ENCODE measurements around the gene CMTM2.
"Not testable (repeated sequence)": the region's sequence is repeated elsewhere in the genome, so short reads cannot be mapped to it uniquely, and the experiment has no call there.

CMTM2 gene

DNA sequence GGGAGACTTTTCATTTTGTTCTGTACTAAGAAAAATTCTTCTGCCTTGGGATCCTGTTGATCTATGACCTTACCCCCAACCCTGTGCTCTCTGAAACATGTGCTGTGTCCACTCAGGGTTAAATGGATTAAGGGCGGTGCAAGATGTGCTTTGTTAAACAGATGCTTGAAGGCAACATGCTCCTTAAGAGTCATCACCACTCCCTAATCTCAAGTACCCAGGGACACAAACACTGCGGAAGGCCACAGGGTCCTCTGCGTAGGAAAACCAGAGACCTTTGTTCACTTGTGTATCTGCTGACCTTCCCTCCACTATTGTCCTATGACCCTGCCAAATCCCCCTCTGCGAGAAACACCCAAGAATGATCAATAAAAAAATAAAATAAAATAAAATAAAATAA lies 52.3 kb downstream of the CMTM2 start:
- not testable (repeated sequence) for H3K79me2 ChIP-seq (ENCODE audit: insufficient read depth, low read length); H3K4me2 ChIP-seq (ENCODE audit: low read depth, low read length, poor library complexity, severe bottlenecking); H3K27me3 ChIP-seq (ENCODE audit: insufficient read depth, low read length, poor library complexity, severe bottlenecking); H3K4me3 ChIP-seq (ENCODE audit: low read length, poor library complexity, severe bottlenecking); H3K9me2 ChIP-seq (replicated peaks; ENCODE audit: low read depth, low read length); H2AFZ ChIP-seq (ENCODE audit: low read length); H3K9ac ChIP-seq (ENCODE audit: low read depth, low read length, poor library complexity, severe bottlenecking); H3K36me3 ChIP-seq (ENCODE audit: insufficient read depth, low read length); H3F3A ChIP-seq (ENCODE audit: low read depth); H3K4me1 ChIP-seq (ENCODE audit: insufficient read depth, low read length, poor library complexity, severe bottlenecking); H3K9me3 ChIP-seq (ENCODE audit: insufficient read depth, low read depth, low read length); H4K20me1 ChIP-seq (ENCODE audit: insufficient read depth, low read length, poor library complexity, severe bottlenecking)

DNA sequence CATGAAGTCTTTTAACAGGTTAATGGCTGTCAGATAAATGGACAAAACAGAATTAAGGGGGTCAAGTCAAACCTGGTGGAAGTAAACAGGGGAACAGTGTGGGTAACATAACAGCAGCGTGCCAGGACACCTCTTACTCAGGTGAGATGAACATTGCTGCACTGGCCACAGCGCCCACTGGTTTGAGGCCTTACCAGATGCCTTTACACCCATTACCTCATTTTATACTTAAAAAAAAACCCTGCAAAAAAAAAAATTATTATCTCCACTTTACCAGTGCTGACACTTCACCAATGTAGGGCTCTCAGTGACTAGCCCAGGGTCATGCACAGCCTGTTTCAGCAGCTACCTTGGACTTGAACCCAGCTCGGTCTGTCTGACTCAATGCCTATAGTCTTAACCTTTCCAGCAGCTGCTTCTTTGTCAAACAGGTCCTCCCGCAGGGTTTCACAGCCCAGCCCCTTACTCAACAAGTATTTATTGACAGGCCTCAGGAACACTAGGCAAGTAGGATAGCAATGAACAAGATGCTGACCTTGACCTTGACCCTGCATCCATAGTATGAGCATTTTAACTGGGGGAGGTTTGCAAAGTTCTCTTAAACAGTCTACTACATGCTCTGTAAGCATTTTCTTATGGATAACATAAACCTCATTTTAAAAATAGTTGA lies 55.4 kb downstream of the CMTM2 start:
- no peak overlapping the region for H3K9ac ChIP-seq (ENCODE audit: low read depth, low read length, poor library complexity, severe bottlenecking)

DNA sequence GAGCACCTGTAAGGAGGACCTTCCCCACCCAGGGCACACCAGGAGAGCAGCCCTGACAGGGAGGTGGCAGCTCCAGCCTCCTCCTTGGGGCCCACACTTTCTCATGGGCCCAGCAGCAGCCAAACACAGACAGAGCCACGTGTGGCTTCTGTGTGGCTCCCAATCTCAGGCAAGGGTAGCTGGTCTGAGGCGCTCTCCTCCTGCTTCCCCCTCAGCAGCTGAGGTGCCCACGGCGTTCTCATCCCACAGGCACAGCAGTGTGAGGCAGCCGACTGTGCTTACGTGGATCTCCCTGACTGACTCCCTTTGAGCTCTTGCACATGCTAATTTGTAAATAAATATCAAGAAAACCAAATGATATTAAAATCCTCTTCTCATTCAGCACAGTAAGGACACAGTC lies 56.1 kb downstream of the CMTM2 start:
- Histone ChIP-seq H3F3A (ENCODE audit: low read depth) (no peaks in the 10 kb centered on the region), H3K4me2 (ENCODE audit: low read depth, low read length, poor library complexity, severe bottlenecking) (no peak overlapping the region), H3K4me1 (ENCODE audit: insufficient read depth, low read length, poor library complexity, severe bottlenecking) (no peaks in the 10 kb centered on the region), H3K9ac (ENCODE audit: low read depth, low read length, poor library complexity, severe bottlenecking) (no peak overlapping the region), H3K27me3 (ENCODE audit: insufficient read depth, low read length, poor library complexity, severe bottlenecking) (no peaks in the 10 kb centered on the region), H3K36me3 (ENCODE audit: insufficient read depth, low read length) (no peaks in the 10 kb centered on the region), H4K20me1 (ENCODE audit: insufficient read depth, low read length, poor library complexity, severe bottlenecking) (no peaks in the 10 kb centered on the region), H2AFZ (ENCODE audit: low read length) (no peak overlapping the region), H3K79me2 (ENCODE audit: insufficient read depth, low read length) (no peaks in the 10 kb centered on the region), H3K9me3 (ENCODE audit: insufficient read depth, low read depth, low read length) (no peaks in the 10 kb centered on the region), H3K9me2 (replicated peaks; ENCODE audit: low read depth, low read length) (no peaks in the 10 kb centered on the region), H3K4me3 (ENCODE audit: low read length, poor library complexity, severe bottlenecking) (no peak overlapping the region)
- TF ChIP-seq, protein P1, sequence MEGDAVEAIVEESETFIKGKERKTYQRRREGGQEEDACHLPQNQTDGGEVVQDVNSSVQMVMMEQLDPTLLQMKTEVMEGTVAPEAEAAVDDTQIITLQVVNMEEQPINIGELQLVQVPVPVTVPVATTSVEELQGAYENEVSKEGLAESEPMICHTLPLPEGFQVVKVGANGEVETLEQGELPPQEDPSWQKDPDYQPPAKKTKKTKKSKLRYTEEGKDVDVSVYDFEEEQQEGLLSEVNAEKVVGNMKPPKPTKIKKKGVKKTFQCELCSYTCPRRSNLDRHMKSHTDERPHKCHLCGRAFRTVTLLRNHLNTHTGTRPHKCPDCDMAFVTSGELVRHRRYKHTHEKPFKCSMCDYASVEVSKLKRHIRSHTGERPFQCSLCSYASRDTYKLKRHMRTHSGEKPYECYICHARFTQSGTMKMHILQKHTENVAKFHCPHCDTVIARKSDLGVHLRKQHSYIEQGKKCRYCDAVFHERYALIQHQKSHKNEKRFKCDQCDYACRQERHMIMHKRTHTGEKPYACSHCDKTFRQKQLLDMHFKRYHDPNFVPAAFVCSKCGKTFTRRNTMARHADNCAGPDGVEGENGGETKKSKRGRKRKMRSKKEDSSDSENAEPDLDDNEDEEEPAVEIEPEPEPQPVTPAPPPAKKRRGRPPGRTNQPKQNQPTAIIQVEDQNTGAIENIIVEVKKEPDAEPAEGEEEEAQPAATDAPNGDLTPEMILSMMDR (conservative IDR thresholded peaks at IDR 0.05; ENCODE audit: low read length): no peak
- TF ChIP-seq EZH2phosphoT487 (IDR thresholded peaks at IDR 0.05; ENCODE audit: borderline replicate concordance): no peak

More for the DNA sequence above, 55.4 kb downstream of the CMTM2 start:
- H4K20me1 ChIP-seq (ENCODE audit: insufficient read depth, low read length, poor library complexity, severe bottlenecking): no peaks in the 10 kb centered on the region
- H3F3A ChIP-seq (ENCODE audit: low read depth): no peaks in the 10 kb centered on the region
- H3K9me3 ChIP-seq (ENCODE audit: insufficient read depth, low read depth, low read length): no peaks in the 10 kb centered on the region
- no peak overlapping the region for H2AFZ ChIP-seq (ENCODE audit: low read length)
- TF ChIP-seq EZH2phosphoT487 (IDR thresholded peaks at IDR 0.05; ENCODE audit: borderline replicate concordance): no peak
- TF ChIP-seq, protein P1 (conservative IDR thresholded peaks at IDR 0.05; ENCODE audit: low read length): no peak
- no peak overlapping the region for H3K4me3 ChIP-seq (ENCODE audit: low read length, poor library complexity, severe bottlenecking)
- no peaks in the 10 kb centered on the region for H3K9me2 ChIP-seq (replicated peaks; ENCODE audit: low read depth, low read length)
- no peak overlapping the region for H3K4me2 ChIP-seq (ENCODE audit: low read depth, low read length, poor library complexity, severe bottlenecking)
- H3K27me3 ChIP-seq (ENCODE audit: insufficient read depth, low read length, poor library complexity, severe bottlenecking): no peaks in the 10 kb centered on the region
- no peaks in the 10 kb centered on the region for H3K36me3 ChIP-seq (ENCODE audit: insufficient read depth, low read length)
- no peaks in the 10 kb centered on the region for H3K4me1 ChIP-seq (ENCODE audit: insufficient read depth, low read length, poor library complexity, severe bottlenecking)
- no peaks in the 10 kb centered on the region for H3K79me2 ChIP-seq (ENCODE audit: insufficient read depth, low read length)

DNA sequence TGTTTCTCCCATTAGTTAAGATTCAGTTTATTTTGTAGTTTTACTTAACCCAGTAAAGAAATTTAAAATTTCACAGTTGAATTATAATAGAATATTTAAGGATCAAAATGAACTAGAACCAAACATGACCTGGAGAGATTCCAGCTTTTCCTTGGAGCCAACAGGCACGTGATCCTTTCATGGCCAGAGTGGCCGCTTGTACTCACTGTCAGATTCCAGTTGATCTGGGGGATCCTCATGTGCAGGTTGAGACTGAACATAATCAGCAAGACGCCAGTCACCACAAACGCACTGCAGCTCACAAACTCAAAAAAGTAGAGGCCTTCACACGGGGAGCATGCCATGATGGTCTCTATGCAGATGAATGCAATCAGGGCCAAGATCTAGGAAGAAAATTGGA lies 56.9 kb downstream of the CMTM2 start:
- no peak overlapping the region for H3K4me3 ChIP-seq (ENCODE audit: low read length, poor library complexity, severe bottlenecking)
- H2AFZ ChIP-seq (ENCODE audit: low read length): no peak overlapping the region

More for the DNA sequence above, 56.9 kb downstream of the CMTM2 start:
- H3K4me2 ChIP-seq (ENCODE audit: low read depth, low read length, poor library complexity, severe bottlenecking): no peak overlapping the region
- no peaks in the 10 kb centered on the region for H3K9me3 ChIP-seq (ENCODE audit: insufficient read depth, low read depth, low read length)
- no peaks in the 10 kb centered on the region for H3F3A ChIP-seq (ENCODE audit: low read depth)
- no peaks in the 10 kb centered on the region for H3K4me1 ChIP-seq (ENCODE audit: insufficient read depth, low read length, poor library complexity, severe bottlenecking)
- H3K9ac ChIP-seq (ENCODE audit: low read depth, low read length, poor library complexity, severe bottlenecking): no peak overlapping the region
- H3K36me3 ChIP-seq (ENCODE audit: insufficient read depth, low read length): no peaks in the 10 kb centered on the region
- no peaks in the 10 kb centered on the region for H3K79me2 ChIP-seq (ENCODE audit: insufficient read depth, low read length)
- TF ChIP-seq, protein P1 (conservative IDR thresholded peaks at IDR 0.05; ENCODE audit: low read length): no peak
- no peak for TF ChIP-seq EZH2phosphoT487 (IDR thresholded peaks at IDR 0.05; ENCODE audit: borderline replicate concordance)
- no peaks in the 10 kb centered on the region for H3K9me2 ChIP-seq (replicated peaks; ENCODE audit: low read depth, low read length)
- no peaks in the 10 kb centered on the region for H4K20me1 ChIP-seq (ENCODE audit: insufficient read depth, low read length, poor library complexity, severe bottlenecking)
- no peaks in the 10 kb centered on the region for H3K27me3 ChIP-seq (ENCODE audit: insufficient read depth, low read length, poor library complexity, severe bottlenecking)

Measured in Loucy (cell line).